Measurements from ENCODE around the gene FBXO31.

FBXO31 gene

GRCh38 chr16:87423429-87423828 lies 39.9 kb upstream of the FBXO31 start:
- DNase-seq (ENCODE audit: low spot score): no peak
- TF ChIP-seq CTCF (IDR thresholded peaks at IDR 0.05): no peak
- Histone ChIP-seq H3K27ac (no peak overlapping the region), H3K4me3 (no peak overlapping the region)

- Histone ChIP-seq H3K27ac (no peak overlapping the region), H3K4me3 (no peak overlapping the region)
- TF ChIP-seq CTCF (IDR thresholded peaks at IDR 0.05): no peak
- DNase-seq (ENCODE audit: low spot score): no peak
Observed at GRCh38 chr16:87422106-87422505, 38.5 kb upstream of the FBXO31 start.

DNA sequence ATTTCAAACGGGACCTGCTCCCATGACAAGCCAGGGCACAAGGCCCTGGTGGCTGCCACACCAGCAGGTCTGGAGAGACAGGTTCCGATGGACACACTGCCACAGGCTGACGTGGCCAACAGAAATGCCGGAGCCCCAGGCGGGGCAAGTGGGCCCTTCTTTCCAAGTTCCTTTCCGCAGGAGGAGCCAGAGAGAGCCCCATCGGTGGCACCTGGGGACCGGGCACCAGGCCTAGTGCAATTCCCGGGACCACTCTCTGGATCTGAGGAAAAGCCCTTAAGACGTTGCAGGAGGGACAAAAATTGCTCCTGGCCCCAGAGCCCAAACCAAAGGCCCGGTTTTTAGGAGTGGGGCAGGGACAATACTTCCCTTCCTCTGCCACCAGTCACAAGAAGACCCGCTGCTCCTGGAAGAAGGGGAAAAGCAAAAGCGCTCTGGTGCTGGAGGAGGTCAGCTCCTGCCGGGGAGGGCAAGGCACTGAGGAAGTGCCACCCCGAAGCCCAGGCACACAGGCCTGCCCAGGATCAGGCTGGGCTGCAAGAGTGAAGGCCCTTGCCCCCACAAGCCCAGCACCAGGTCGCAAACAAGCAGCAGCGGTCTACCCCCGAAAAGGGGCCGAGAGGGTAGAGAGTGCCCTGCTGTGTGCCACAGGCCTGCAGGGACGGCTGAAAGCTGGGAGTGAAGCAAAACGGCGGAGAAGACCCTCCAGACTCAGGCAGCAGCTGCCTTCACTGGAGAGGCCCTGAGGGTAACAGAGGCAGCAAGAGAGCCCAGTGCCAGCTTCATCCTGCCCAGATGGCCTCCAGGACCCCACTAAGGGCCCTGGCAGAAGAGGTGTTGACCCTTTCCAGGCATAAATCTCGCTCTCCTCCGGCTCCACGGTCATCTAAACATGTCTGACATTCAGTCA lies 37.7 kb upstream of the FBXO31 start:
- Histone ChIP-seq H3K4me3 (no peak overlapping the region), H3K27ac (no peak overlapping the region)
- no peak for DNase-seq (ENCODE audit: low spot score)
- no peak for TF ChIP-seq CTCF (IDR thresholded peaks at IDR 0.05)

DNA sequence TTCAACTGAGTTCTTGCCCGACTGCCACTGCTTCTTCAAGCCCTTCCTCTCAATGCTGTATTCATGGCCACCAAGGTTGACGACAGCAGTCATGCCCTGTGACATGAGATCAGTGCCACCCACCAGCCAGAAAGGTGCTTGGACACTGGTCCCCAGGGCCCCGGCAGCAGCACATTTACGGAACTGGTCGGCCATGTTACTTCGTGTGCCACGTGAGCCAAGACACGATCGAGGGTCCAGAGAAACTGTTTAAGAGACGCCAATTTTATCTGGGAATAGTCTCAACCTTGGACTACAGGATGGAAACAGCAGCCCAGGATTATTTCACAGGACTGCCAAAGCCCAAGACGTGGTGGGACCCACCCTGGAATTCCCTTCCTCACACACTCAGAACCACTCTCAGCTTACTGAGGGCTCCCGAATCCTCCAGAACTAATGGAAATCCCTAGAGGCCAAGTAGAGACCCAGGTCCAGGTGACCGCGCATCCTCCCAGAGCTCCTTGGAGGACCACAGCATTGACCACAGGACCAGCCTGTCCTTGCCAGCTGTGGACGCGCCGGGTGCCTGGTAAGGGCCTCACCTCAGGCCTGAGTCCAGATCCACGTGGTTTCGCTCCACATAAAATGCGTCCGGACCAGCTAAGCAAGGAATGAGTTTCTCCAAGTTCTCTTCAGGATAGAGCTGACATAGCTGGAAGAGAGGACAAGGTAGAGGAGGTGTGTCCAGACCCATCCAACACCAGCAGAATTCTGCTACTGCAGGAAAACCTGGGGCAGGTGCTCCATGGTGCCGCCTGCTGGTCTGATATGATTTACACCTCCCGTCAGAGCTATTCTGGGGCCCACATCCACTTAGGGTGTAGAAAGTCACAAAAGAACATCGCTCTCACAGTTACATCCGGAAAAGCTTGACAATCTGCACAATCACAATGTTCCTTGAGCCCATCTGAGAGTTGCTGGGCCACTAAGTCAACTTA lies 36.7 kb upstream of the FBXO31 start:
- Histone ChIP-seq H3K4me3 (no peak overlapping the region), H3K27ac (no peak overlapping the region)
- no peak for DNase-seq (ENCODE audit: low spot score)
- no peak for TF ChIP-seq CTCF (IDR thresholded peaks at IDR 0.05)

- Histone ChIP-seq H3K4me3 (no peak overlapping the region), H3K27ac (no peak overlapping the region)
- DNase-seq (ENCODE audit: low spot score): no peak
- no peak for TF ChIP-seq CTCF (IDR thresholded peaks at IDR 0.05)
Observed at GRCh38 chr16:87418644-87419043, 35.1 kb upstream of the FBXO31 start.

DNA sequence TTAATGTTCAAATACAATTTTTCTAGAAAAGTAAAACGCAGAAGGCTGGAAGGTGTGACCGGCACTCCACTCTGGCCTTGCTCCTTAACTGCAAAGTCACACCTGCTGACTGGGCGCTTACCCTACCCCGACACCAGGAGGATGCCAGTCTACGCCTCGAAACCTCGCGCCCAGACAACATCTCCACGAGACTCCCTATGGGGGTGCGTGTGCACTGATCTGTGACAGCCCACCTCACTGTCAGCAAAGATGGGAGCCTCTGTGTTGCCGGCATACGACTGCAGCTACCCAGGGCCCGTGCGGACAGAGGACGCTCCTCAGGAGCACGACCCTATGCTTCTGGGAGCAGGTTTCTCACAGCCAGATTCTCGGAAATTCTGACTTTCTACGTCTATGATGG lies 34.6 kb upstream of the FBXO31 start:
- DNase-seq (ENCODE audit: low spot score): no peak
- H3K4me3 ChIP-seq: no peak overlapping the region
- no peak overlapping the region for H3K27ac ChIP-seq
- no peak for TF ChIP-seq CTCF (IDR thresholded peaks at IDR 0.05)

Measured in coronary artery (tissue), 2 donors.